VCaP (cell line): Measurements from ENCODE around the gene ZNF664.

Experiments used
- H3K27ac ChIP-seq: fragments of 450-650 bp; 2 replicates; pipeline ENCODE4 v1.5.1; 2017
- CTCF ChIP-seq: fragments of 450-650 bp; conservative IDR thresholded peaks from 2 replicates; pipeline ENCODE4 v1.5.1; 2017; ENCODE audit warnings: mild to moderate bottlenecking, moderate library complexity

ZNF664 gene

GRCh38 chr12:123931686-123932321 lies 41.2 kb upstream of the ZNF664 start:
- no peak overlapping the region for H3K27ac ChIP-seq
- no peak for TF ChIP-seq CTCF

- no peak overlapping the region for H3K27ac ChIP-seq
- TF ChIP-seq CTCF = no peak
Observed at GRCh38 chr12:123933214-123933613, 39.8 kb upstream of the ZNF664 start.

DNA sequence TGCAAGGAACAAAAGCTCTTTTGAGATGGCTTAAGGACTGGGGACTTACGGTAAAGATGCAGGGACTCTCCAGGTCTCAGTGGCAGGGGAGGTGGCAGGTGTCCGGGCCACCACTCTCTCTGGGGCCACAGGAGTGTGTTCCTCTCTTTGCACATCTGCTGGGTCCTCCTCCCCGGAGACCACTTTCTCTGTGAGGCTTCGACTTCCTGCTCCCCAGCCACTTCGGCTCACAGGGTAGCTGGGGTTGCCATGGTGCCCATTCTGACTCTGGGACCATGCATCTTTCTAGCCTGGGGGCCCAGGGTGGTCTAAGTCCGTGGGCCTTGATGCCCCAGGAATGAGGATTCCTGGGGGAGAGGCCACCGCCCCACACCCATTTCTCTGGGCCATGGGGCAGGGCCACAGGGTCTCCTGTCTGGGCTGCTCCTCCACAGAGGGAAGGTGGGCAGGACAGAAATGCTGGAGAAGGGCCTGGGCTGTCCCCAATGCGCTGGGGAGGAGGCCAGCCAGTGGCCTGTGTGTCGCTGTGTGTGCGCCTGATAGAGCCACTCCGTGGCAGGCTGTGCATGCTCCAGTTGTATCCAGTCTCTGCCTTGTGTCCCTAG lies 38.9 kb upstream of the ZNF664 start:
- no peak overlapping the region for H3K27ac ChIP-seq
- no peak for TF ChIP-seq CTCF

DNA sequence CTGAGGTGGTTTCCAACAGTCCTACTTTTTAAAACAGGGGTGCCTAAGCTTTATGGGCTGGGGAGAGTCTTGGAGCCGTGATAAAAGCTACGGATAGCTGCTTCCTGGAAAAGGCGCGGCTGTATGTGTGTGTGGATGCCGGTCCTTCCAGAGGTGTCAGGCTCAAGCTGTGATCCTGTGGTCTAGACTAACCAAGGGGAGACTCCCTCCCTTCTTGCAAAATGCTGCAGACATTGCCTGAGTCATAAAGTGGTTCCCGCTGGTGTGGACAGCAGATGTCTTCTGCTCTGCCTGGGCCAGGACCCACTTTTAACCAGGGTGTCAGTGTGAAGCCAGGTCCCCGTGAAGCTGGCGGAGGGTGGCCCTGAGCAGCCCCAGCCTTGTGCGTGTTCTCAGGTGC lies 38.2 kb upstream of the ZNF664 start:
- no peak overlapping the region for H3K27ac ChIP-seq
- no peak for TF ChIP-seq CTCF

- no peak for TF ChIP-seq CTCF
- H3K27ac ChIP-seq = no peak overlapping the region
Observed at GRCh38 chr12:123935956-123936355, 37.1 kb upstream of the ZNF664 start.

- no peak for TF ChIP-seq CTCF
- H3K27ac ChIP-seq = no peak overlapping the region
Observed at GRCh38 chr12:123936471-123936870, 36.5 kb upstream of the ZNF664 start.

GRCh38 chr12:123936956-123937706 lies 35.9 kb upstream of the ZNF664 start:
- no peak overlapping the region for H3K27ac ChIP-seq
- no peak for TF ChIP-seq CTCF
